ENCODE data around the gene OR9Q2. TPM values are rescaled to one million over a fixed set of nuclear protein-coding genes. Genes with fewer than 3 reads are reported as not detected.

The OR9Q2 gene
- total RNA-seq (2021) (not detected in 2 replicates), Bru-seq, nascent RNA (not detected), BruChase-seq, experiment 1, labeled RNA remaining after a 2-hour chase (not detected), BruChase-seq, experiment 2, labeled RNA remaining after a 6-hour chase (not detected)
- long read RNA-seq: 0 reads

GRCh38 chr11:58188770-58189169, at the start of gene OR9Q2:
Gene OR9Q2 (plus strand): TSS chr11:58189070. CDS start chr11:58190491, 1,421 bp downstream.
- BruUV-seq (replicated peaks): no TSS peak
- Histone ChIP-seq H3K27ac (ENCODE audit: low read depth, low read length, poor library complexity, severe bottlenecking) (no peak within 1 kb of the TSS), H3K4me3 (ENCODE audit: low read depth, low read length, poor library complexity, severe bottlenecking) (no peak within 1 kb of the TSS), H3K9me3 (ENCODE audit: low read depth, low read length, poor library complexity, severe bottlenecking) (no peaks in the 10 kb centered on the region), H3K27me3 (replicated peaks; ENCODE audit: insufficient read depth, low read depth, low read length, poor library complexity) (no peaks in the 10 kb centered on the region), H3K4me1 (ENCODE audit: insufficient read depth, low read length, poor library complexity, severe bottlenecking) (no peaks in the 10 kb centered on the region), H3K36me3 (ENCODE audit: insufficient read depth, low read length, poor library complexity, severe bottlenecking) (no peaks in the 10 kb centered on the region)
- intact Hi-C loops (cut with micrococcal nuclease; ENCODE audit: unreplicated experiment): no loop called here
- no peak for TF ChIP-seq CTCF (conservative IDR thresholded peaks at IDR 0.05; ENCODE audit: low read depth, low read length)
- TF ChIP-seq EZH2 (IDR thresholded peaks at IDR 0.05; ENCODE audit: borderline replicate concordance, low read depth, low read length, poor library complexity, severe bottlenecking): no peak
- ChIA-PET POLR2A (ENCODE audit: low non-redundant PET) (no interaction called here), CTCF (no interaction called here)
- DNase-seq (ENCODE audit: low spot score): no peak

- Histone ChIP-seq H3K27me3 (replicated peaks; ENCODE audit: insufficient read depth, low read depth, low read length, poor library complexity) (no peaks in the 10 kb centered on the region), H3K36me3 (ENCODE audit: insufficient read depth, low read length, poor library complexity, severe bottlenecking) (no peaks in the 10 kb centered on the region), H3K4me1 (ENCODE audit: insufficient read depth, low read length, poor library complexity, severe bottlenecking) (no peaks in the 10 kb centered on the region), H3K9me3 (ENCODE audit: low read depth, low read length, poor library complexity, severe bottlenecking) (no peaks in the 10 kb centered on the region), H3K27ac (ENCODE audit: low read depth, low read length, poor library complexity, severe bottlenecking) (no peak overlapping the region), H3K4me3 (ENCODE audit: low read depth, low read length, poor library complexity, severe bottlenecking) (no peak overlapping the region)
- no peak for TF ChIP-seq EZH2 (IDR thresholded peaks at IDR 0.05; ENCODE audit: borderline replicate concordance, low read depth, low read length, poor library complexity, severe bottlenecking)
- no peak for TF ChIP-seq CTCF (conservative IDR thresholded peaks at IDR 0.05; ENCODE audit: low read depth, low read length)
- no TSS peak for BruUV-seq (replicated peaks)
- no peak for DNase-seq (ENCODE audit: low spot score)
- CTCF ChIA-PET: no interaction called here
- intact Hi-C loops (cut with micrococcal nuclease; ENCODE audit: unreplicated experiment): no loop called here
- POLR2A ChIA-PET (ENCODE audit: low non-redundant PET): no interaction called here
Observed at GRCh38 chr11:58142761-58143160, 46.1 kb upstream of the OR9Q2 start.

- intact Hi-C loops (cut with micrococcal nuclease; ENCODE audit: unreplicated experiment): no loop called here
- H3K4me3 ChIP-seq (ENCODE audit: low read depth, low read length, poor library complexity, severe bottlenecking): no peak overlapping the region
- no peak for TF ChIP-seq CTCF (conservative IDR thresholded peaks at IDR 0.05; ENCODE audit: low read depth, low read length)
- no peak for TF ChIP-seq EZH2 (IDR thresholded peaks at IDR 0.05; ENCODE audit: borderline replicate concordance, low read depth, low read length, poor library complexity, severe bottlenecking)
- H3K4me1 ChIP-seq (ENCODE audit: insufficient read depth, low read length, poor library complexity, severe bottlenecking): no peaks in the 10 kb centered on the region
- BruUV-seq (replicated peaks): no TSS peak
- peaks cover 10% of the 10 kb centered on the region for H3K27me3 ChIP-seq (replicated peaks; ENCODE audit: insufficient read depth, low read depth, low read length, poor library complexity)
- no peak overlapping the region for H3K27ac ChIP-seq (ENCODE audit: low read depth, low read length, poor library complexity, severe bottlenecking)
- peak; percentile 7 for DNase-seq (ENCODE audit: low spot score)
- H3K9me3 ChIP-seq (ENCODE audit: low read depth, low read length, poor library complexity, severe bottlenecking): no peaks in the 10 kb centered on the region
- ChIA-PET CTCF (interaction anchor here (0.6 kb wide), 1 partner anchor 410 kb away, joined by 3 read pairs; no protein-coding TSS in a partner anchor), POLR2A (ENCODE audit: low non-redundant PET) (no interaction called here)
- no peaks in the 10 kb centered on the region for H3K36me3 ChIP-seq (ENCODE audit: insufficient read depth, low read length, poor library complexity, severe bottlenecking)
Observed at GRCh38 chr11:58152781-58153180, 36.1 kb upstream of the OR9Q2 start.
